NCI-H82 treated with DMSO at 0.1 percent for 48 hours (cell line): Measurements from ENCODE around the gene TTYH2.
"Not testable (repeated sequence)": the region's sequence is repeated elsewhere in the genome, so short reads cannot be mapped to it uniquely, and the experiment has no call there.

Experiments used
- DNase-seq: peaks from one replicate; lab custom pipeline; 2025; ENCODE audit not compliant: unreplicated experiment; lab: John Stamatoyannopoulos, UW

The TTYH2 gene

GRCh38 chr17:74253036-74253435 lies 39.7 kb downstream of the TTYH2 start:
- DNase-seq: no peak

GRCh38 chr17:74257311-74257710 lies 43.9 kb downstream of the TTYH2 start:
- no peak for DNase-seq

GRCh38 chr17:74259667-74260524 lies 46.5 kb downstream of the TTYH2 start:
- DNase-seq: no peak

- no peak for DNase-seq
These were observed 47.1 kb downstream of the TTYH2 start for GRCh38 chr17:74260525-74260850.

- DNase-seq: no peak
These were observed 49.2 kb downstream of the TTYH2 start for GRCh38 chr17:74262601-74263000.

GRCh38 chr17:74267054-74267453 lies 53.7 kb downstream of the TTYH2 start:
- not testable (repeated sequence) for DNase-seq

- DNase-seq: no peak
These were observed 54.2 kb downstream of the TTYH2 start for GRCh38 chr17:74267579-74267978.

GRCh38 chr17:74267987-74268499 lies 54.7 kb downstream of the TTYH2 start:
- DNase-seq: no peak

- DNase-seq: no peak
These were observed 55.2 kb downstream of the TTYH2 start for GRCh38 chr17:74268558-74268957.

GRCh38 chr17:74270333-74270732 lies 57.0 kb downstream of the TTYH2 start:
- DNase-seq: no peak

GRCh38 chr17:74271281-74271680 lies 57.9 kb downstream of the TTYH2 start:
- DNase-seq: no peak

GRCh38 chr17:74271901-74272561 lies 58.7 kb downstream of the TTYH2 start:
- DNase-seq: no peak

GRCh38 chr17:74272731-74273201 lies 59.4 kb downstream of the TTYH2 start:
- no peak for DNase-seq

- DNase-seq: no peak
These were observed 60.8 kb downstream of the TTYH2 start, which contains the start of gene DNAI2 for GRCh38 chr17:74274060-74274708. DNAI2 (plus strand) TSS chr17:74274234; CDS start chr17:74281818, 7,584 bp downstream.

- DNase-seq: no peak
These were observed 61.5 kb downstream of the TTYH2 start for GRCh38 chr17:74274709-74275340.

- DNase-seq: no peak
These were observed 62.7 kb downstream of the TTYH2 start for GRCh38 chr17:74276051-74276476.

GRCh38 chr17:74276541-74277009 lies 63.2 kb downstream of the TTYH2 start:
- no peak for DNase-seq

- DNase-seq: no peak
These were observed 64.6 kb downstream of the TTYH2 start for GRCh38 chr17:74277935-74278334.

- DNase-seq: not testable (repeated sequence)
These were observed 66.2 kb downstream of the TTYH2 start for GRCh38 chr17:74279617-74280016.

GRCh38 chr17:74280093-74280513 lies 66.7 kb downstream of the TTYH2 start:
- no peak for DNase-seq

- no peak for DNase-seq
These were observed 68.4 kb downstream of the TTYH2 start for GRCh38 chr17:74281799-74282198.
